Mesendoderm (in vitro differentiated cells): ENCODE data around the gene CDADC1.
"Not testable (repeated sequence)": the region's sequence is repeated elsewhere in the genome, so short reads cannot be mapped to it uniquely, and the experiment has no call there.

Experiments
- DNase-seq: peaks from one replicate; pipeline ENCODE4 v3.0.0; 2013
- H2AK5ac ChIP-seq: 2 replicates; pipeline ENCODE4 v1.6.1; 2013; ENCODE audit warnings: low read length, inconsistent platforms
- H2BK120ac ChIP-seq: 2 replicates; pipeline ENCODE4 v1.6.1; 2013; ENCODE audit warnings: low read depth, mild to moderate bottlenecking, low read length, moderate library complexity, mixed read lengths
- H2BK15ac ChIP-seq: replicated peaks from 2 replicates; pipeline ENCODE4 v1.6.1; 2013; ENCODE audit warnings: low read depth, mild to moderate bottlenecking, moderate library complexity
- H2BK5ac ChIP-seq: 2 replicates; pipeline ENCODE4 v1.6.1; 2013; ENCODE audit warnings: low read length, inconsistent platforms
- H3K18ac ChIP-seq: 2 replicates; pipeline ENCODE4 v1.6.1; 2013; ENCODE audit warnings: mild to moderate bottlenecking, low read length, mixed read lengths
- H3K23ac ChIP-seq: one replicate; pipeline ENCODE4 v1.6.1; 2013; ENCODE audit warnings: low read length
- H3K27ac ChIP-seq: 2 replicates; pipeline ENCODE4 v1.5.1; 2013; ENCODE audit warnings: low read depth, mild to moderate bottlenecking, inconsistent platforms, low read length, moderate library complexity
- H3K27me3 ChIP-seq: 2 replicates; pipeline ENCODE4 v1.6.1; 2013; ENCODE audit warnings: low read length, control low read depth, mild to moderate bottlenecking, inconsistent platforms; ENCODE audit not compliant: insufficient read depth, poor library complexity
- H3K36me3 ChIP-seq: 2 replicates; pipeline ENCODE4 v1.6.1; 2013; ENCODE audit warnings: low read length, inconsistent platforms; ENCODE audit not compliant: control insufficient read depth, insufficient read depth
- H3K4ac ChIP-seq: one replicate; pipeline ENCODE4 v1.6.1; 2013; ENCODE audit warnings: low read depth, mild to moderate bottlenecking, low read length, moderate library complexity
- H3K4me1 ChIP-seq: 2 replicates; pipeline ENCODE4 v1.6.1; 2013; ENCODE audit warnings: low read depth, low read length, inconsistent platforms; ENCODE audit not compliant: control insufficient read depth
- H3K4me2 ChIP-seq: 2 replicates; pipeline ENCODE4 v1.6.1; 2013; ENCODE audit warnings: low read length
- H3K4me3 ChIP-seq: 2 replicates; pipeline ENCODE4 v1.5.1; 2013; ENCODE audit warnings: mild to moderate bottlenecking, low read length
- H3K56ac ChIP-seq: one replicate; pipeline ENCODE4 v1.6.1; 2013; ENCODE audit warnings: low read length
- H3K79me1 ChIP-seq: 2 replicates; pipeline ENCODE4 v1.6.1; 2013; ENCODE audit warnings: low read length, inconsistent platforms
- H3K79me2 ChIP-seq: 2 replicates; pipeline ENCODE4 v1.6.1; 2013; ENCODE audit warnings: mild to moderate bottlenecking, low read length; ENCODE audit not compliant: control insufficient read depth, insufficient read depth
- H3K9ac ChIP-seq: 2 replicates; pipeline ENCODE4 v1.6.1; 2013; ENCODE audit warnings: low read length, inconsistent platforms
- H4K5ac ChIP-seq: one replicate; pipeline ENCODE4 v1.6.1; 2013; ENCODE audit warnings: low read length
- H4K8ac ChIP-seq: one replicate; pipeline ENCODE4 v1.6.1; 2013; ENCODE audit warnings: low read depth, mild to moderate bottlenecking, control low read depth, low read length, moderate library complexity
- WGBS: extraction: QIAGEN DNeasy Blood & Tissue Kit; methylation state at CpG from one replicate; pipeline ENCODE4 v1.1.7; 2013; ENCODE audit warnings: low lambda C conversion rate, missing lambda C conversion rate; ENCODE audit not compliant: insufficient coverage; ENCODE audit errors: extremely low coverage; 5-methylcytosine and 5-hydroxymethylcytosine counted together

The CDADC1 gene

GRCh38 chr13:49287995-49288394, 40.3 kb downstream of the CDADC1 start:
- Histone ChIP-seq H2BK15ac (no peak overlapping the region), H3K79me2 (no peaks in the 10 kb centered on the region), H3K27ac (no peak overlapping the region), H3K4me3 (no peak overlapping the region), H3K18ac (no peak overlapping the region), H3K23ac (no peak overlapping the region), H2BK5ac (no peak overlapping the region), H4K5ac (no peak overlapping the region), H3K79me1 (no peaks in the 10 kb centered on the region), H3K56ac (no peak overlapping the region), H3K4me2 (no peak overlapping the region), H3K36me3 (no peaks in the 10 kb centered on the region), H3K9ac (no peak overlapping the region), H4K8ac (no peak overlapping the region), H3K4ac (no peak overlapping the region), H2BK120ac (no peak overlapping the region), H3K4me1 (no peaks in the 10 kb centered on the region), H2AK5ac (no peak overlapping the region), H3K27me3 (no peaks in the 10 kb centered on the region)
- no peak for DNase-seq
- no CpG with 5 or more reads among the region's 1 CpG for WGBS

- DNase-seq: no peak
- no peaks in the 10 kb centered on the region for H3K79me1 ChIP-seq
- H4K5ac ChIP-seq: no peak overlapping the region
- H3K4me3 ChIP-seq: no peak overlapping the region
- no peak overlapping the region for H3K9ac ChIP-seq
- H2BK5ac ChIP-seq: no peak overlapping the region
- no peak overlapping the region for H3K18ac ChIP-seq
- H2AK5ac ChIP-seq: no peak overlapping the region
- H3K79me2 ChIP-seq: no peaks in the 10 kb centered on the region
- H4K8ac ChIP-seq: no peak overlapping the region
- no peak overlapping the region for H2BK120ac ChIP-seq
- H3K27me3 ChIP-seq: no peaks in the 10 kb centered on the region
- no peak overlapping the region for H3K4ac ChIP-seq
- H3K4me1 ChIP-seq: no peaks in the 10 kb centered on the region
- no peak overlapping the region for H3K23ac ChIP-seq
- H3K36me3 ChIP-seq: no peaks in the 10 kb centered on the region
- H3K56ac ChIP-seq: no peak overlapping the region
- H3K4me2 ChIP-seq: no peak overlapping the region
- no peak overlapping the region for H2BK15ac ChIP-seq
- H3K27ac ChIP-seq: no peak overlapping the region
Measured at GRCh38 chr13:49288458-49288857, 40.7 kb downstream of the CDADC1 start.

- no peak for DNase-seq
Measured at GRCh38 chr13:49292742-49293486, 45.2 kb downstream of the CDADC1 start.

GRCh38 chr13:49294723-49295122, 47.0 kb downstream of the CDADC1 start:
- not testable (repeated sequence) for H4K8ac ChIP-seq, H3K9ac ChIP-seq, H3K27me3 ChIP-seq, H2BK15ac ChIP-seq, H3K36me3 ChIP-seq, H2BK5ac ChIP-seq, H3K79me1 ChIP-seq, H3K18ac ChIP-seq, H2AK5ac ChIP-seq, H3K23ac ChIP-seq, H3K56ac ChIP-seq, H3K4me2 ChIP-seq, DNase-seq, H3K4ac ChIP-seq, H3K79me2 ChIP-seq, H2BK120ac ChIP-seq, H3K4me3 ChIP-seq, H4K5ac ChIP-seq, H3K4me1 ChIP-seq, H3K27ac ChIP-seq
- WGBS: no CpG with 5 or more reads among the region's 6 CpGs

More at GRCh38 chr13:49292742-49293486, 45.2 kb downstream of the CDADC1 start:
- Histone ChIP-seq H3K36me3 (no peaks in the 10 kb centered on the region), H2BK5ac (no peak overlapping the region), H3K18ac (no peak overlapping the region), H3K4me1 (no peaks in the 10 kb centered on the region), H3K79me2 (no peaks in the 10 kb centered on the region), H3K27ac (no peak overlapping the region), H4K8ac (no peak overlapping the region), H3K4me2 (no peak overlapping the region), H4K5ac (no peak overlapping the region), H3K4me3 (no peak overlapping the region), H3K27me3 (no peaks in the 10 kb centered on the region), H2BK15ac (no peak overlapping the region), H2BK120ac (no peak overlapping the region), H3K4ac (no peak overlapping the region), H2AK5ac (no peak overlapping the region), H3K79me1 (no peaks in the 10 kb centered on the region), H3K23ac (no peak overlapping the region), H3K9ac (no peak overlapping the region), H3K56ac (no peak overlapping the region)
- WGBS: no CpG with 5 or more reads among the region's 6 CpGs

- Histone ChIP-seq H3K9ac (no peak overlapping the region), H3K27me3 (no peaks in the 10 kb centered on the region), H3K23ac (no peak overlapping the region), H2BK5ac (no peak overlapping the region), H3K18ac (no peak overlapping the region), H3K36me3 (no peaks in the 10 kb centered on the region), H4K8ac (no peak overlapping the region), H4K5ac (no peak overlapping the region), H3K4ac (no peak overlapping the region), H3K56ac (no peak overlapping the region), H2BK120ac (no peak overlapping the region), H3K79me1 (no peaks in the 10 kb centered on the region), H3K4me1 (no peaks in the 10 kb centered on the region), H2AK5ac (no peak overlapping the region), H3K79me2 (no peaks in the 10 kb centered on the region), H3K27ac (no peak overlapping the region), H2BK15ac (no peak overlapping the region), H3K4me2 (no peak overlapping the region), H3K4me3 (no peak overlapping the region)
- DNase-seq: no peak
- WGBS: no CpG with 5 or more reads among the region's 6 CpGs
Measured at GRCh38 chr13:49295244-49295643, 47.5 kb downstream of the CDADC1 start.

DNA sequence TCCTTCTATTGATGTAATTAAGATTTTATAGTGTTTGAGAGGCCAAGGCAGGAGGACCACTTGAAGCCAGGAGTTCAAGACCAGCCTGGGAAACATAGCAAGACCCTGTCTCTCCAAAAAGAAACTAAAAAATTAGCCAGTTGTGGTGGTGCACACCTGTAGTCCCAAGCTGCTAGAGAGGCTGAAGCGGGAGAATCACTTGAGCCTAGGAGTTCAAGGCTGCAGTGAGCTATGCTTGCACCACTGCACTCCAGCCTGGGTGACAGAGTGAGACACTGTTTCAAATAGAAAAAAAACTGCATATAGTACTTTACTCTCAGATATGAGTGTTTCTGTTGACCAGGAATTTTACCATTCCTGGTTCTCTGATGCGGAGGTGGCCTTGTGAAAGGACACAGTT, 48.9 kb downstream of the CDADC1 start:
- no peak overlapping the region for H2BK15ac ChIP-seq
- no peak overlapping the region for H3K9ac ChIP-seq
- no peak overlapping the region for H2AK5ac ChIP-seq
- H3K79me2 ChIP-seq: no peaks in the 10 kb centered on the region
- H3K4me2 ChIP-seq: no peak overlapping the region
- no peak for DNase-seq
- no peak overlapping the region for H3K4ac ChIP-seq
- H3K27me3 ChIP-seq: no peaks in the 10 kb centered on the region
- no peaks in the 10 kb centered on the region for H3K4me1 ChIP-seq
- no peak overlapping the region for H3K4me3 ChIP-seq
- H2BK120ac ChIP-seq: no peak overlapping the region
- WGBS: no CpG with 5 or more reads among the region's 2 CpGs
- no peak overlapping the region for H3K23ac ChIP-seq
- no peaks in the 10 kb centered on the region for H3K36me3 ChIP-seq
- no peak overlapping the region for H2BK5ac ChIP-seq
- H4K8ac ChIP-seq: no peak overlapping the region
- H3K18ac ChIP-seq: no peak overlapping the region
- H3K56ac ChIP-seq: no peak overlapping the region
- no peak overlapping the region for H3K27ac ChIP-seq
- H4K5ac ChIP-seq: no peak overlapping the region
- no peaks in the 10 kb centered on the region for H3K79me1 ChIP-seq
